ENCODE results near the gene SH3RF1. TPM values are rescaled to one million over a fixed set of nuclear protein-coding genes. Genes with fewer than 3 reads are reported as not detected.
A peak's percentile ranks its signal among the peaks of the same experiment; 100 is the strongest.

Gene SH3RF1
- total RNA-seq, 1 experiment from 2014 or later: 4.0 TPM

- DNase-seq (ENCODE audit: low spot score): no peak
These were observed 162.5 kb downstream of the SH3RF1 start for GRCh38 chr4:169108303-169108702.

- no peak for DNase-seq (ENCODE audit: low spot score)
These were observed 163.2 kb downstream of the SH3RF1 start for GRCh38 chr4:169107528-169107927.

GRCh38 chr4:169106696-169107229 lies 164.0 kb downstream of the SH3RF1 start:
- no peak for DNase-seq (ENCODE audit: low spot score)

GRCh38 chr4:169105620-169106019 lies 165.1 kb downstream of the SH3RF1 start:
- DNase-seq (ENCODE audit: low spot score): no peak

- DNase-seq (ENCODE audit: low spot score): no peak
These were observed 166.8 kb downstream of the SH3RF1 start for GRCh38 chr4:169103966-169104412.

- no peak for DNase-seq (ENCODE audit: low spot score)
These were observed 168.7 kb downstream of the SH3RF1 start for GRCh38 chr4:169102026-169102425.

- DNase-seq (ENCODE audit: low spot score): no peak
These were observed 170.1 kb downstream of the SH3RF1 start for GRCh38 chr4:169100670-169101101.

GRCh38 chr4:169099771-169100180 lies 171.0 kb downstream of the SH3RF1 start:
- DNase-seq (ENCODE audit: low spot score): no peak

- DNase-seq (ENCODE audit: low spot score): no peak
These were observed 171.6 kb downstream of the SH3RF1 start for GRCh38 chr4:169098969-169099690.

- no peak for DNase-seq (ENCODE audit: low spot score)
These were observed 172.2 kb downstream of the SH3RF1 start for GRCh38 chr4:169098532-169098931.

- DNase-seq (ENCODE audit: low spot score): no peak
These were observed 172.7 kb downstream of the SH3RF1 start for GRCh38 chr4:169098054-169098497.

GRCh38 chr4:169096221-169096620 lies 174.5 kb downstream of the SH3RF1 start:
- DNase-seq (ENCODE audit: low spot score): no peak

GRCh38 chr4:169094656-169095231 lies 176.0 kb downstream of the SH3RF1 start:
- no peak for DNase-seq (ENCODE audit: low spot score)

- DNase-seq (ENCODE audit: low spot score): no peak
These were observed 177.8 kb downstream of the SH3RF1 start for GRCh38 chr4:169092889-169093522.

- no peak for DNase-seq (ENCODE audit: low spot score)
These were observed 180.1 kb downstream of the SH3RF1 start for GRCh38 chr4:169090484-169091215.

GRCh38 chr4:169089004-169089403 lies 181.8 kb downstream of the SH3RF1 start:
- no peak for DNase-seq (ENCODE audit: low spot score)

- DNase-seq (ENCODE audit: low spot score): no peak
These were observed 185.8 kb downstream of the SH3RF1 start for GRCh38 chr4:169084954-169085353.

GRCh38 chr4:169080981-169081380 lies 189.8 kb downstream of the SH3RF1 start:
- DNase-seq (ENCODE audit: low spot score): no peak

- peak; percentile 76 for DNase-seq (ENCODE audit: low spot score)
These were observed 190.6 kb downstream of the SH3RF1 start for GRCh38 chr4:169079942-169080827.

GRCh38 chr4:169074117-169074516 lies 196.6 kb downstream of the SH3RF1 start:
- no peak for DNase-seq (ENCODE audit: low spot score)

- DNase-seq (ENCODE audit: low spot score): no peak
These were observed 199.0 kb downstream of the SH3RF1 start for GRCh38 chr4:169071747-169072146.

Data from H4 (cell line).